Karpas-422 (cell line): ENCODE results near the gene INO80. TPM values are rescaled to one million over a fixed set of nuclear protein-coding genes. Genes with fewer than 3 reads are reported as not detected.

ENCODE experiments used
- DNase-seq: peaks from one replicate; pipeline ENCODE4 v3.0.0-alpha.2; 2015
- H2AFZ ChIP-seq: fragments of 200-600 bp; sonication (generic); 2 replicates; pipeline ENCODE4 v1.6.1; 2014; ENCODE audit warnings: antibody characterized with exemption, low read length, mixed read lengths
- H3K27ac ChIP-seq: fragments of 200-600 bp; sonication (generic); 2 replicates; pipeline ENCODE4 v1.5.1; 2014; ENCODE audit warnings: mild to moderate bottlenecking, low read length, moderate library complexity
- H3K27me3 ChIP-seq: fragments of 200-600 bp; sonication (generic); 2 replicates; pipeline ENCODE4 v1.6.1; 2014; ENCODE audit warnings: low read length, mixed read lengths
- H3K36me3 ChIP-seq: fragments of 200-600 bp; sonication (generic); 2 replicates; pipeline ENCODE4 v1.6.1; 2014; ENCODE audit warnings: low read length, mixed read lengths; ENCODE audit not compliant: insufficient read depth
- H3K4me1 ChIP-seq: fragments of 200-600 bp; sonication (generic); 2 replicates; pipeline ENCODE4 v1.6.1; 2014; ENCODE audit warnings: mild to moderate bottlenecking, low read length, mixed read lengths
- H3K4me2 ChIP-seq: fragments of 200-600 bp; sonication (generic); 2 replicates; pipeline ENCODE4 v1.6.1; 2014; ENCODE audit warnings: low read length, low read depth, mild to moderate bottlenecking; ENCODE audit not compliant: poor library complexity, severe bottlenecking
- H3K4me3 ChIP-seq: fragments of 200-600 bp; sonication (generic); 2 replicates; pipeline ENCODE4 v1.5.1; 2014; ENCODE audit warnings: mild to moderate bottlenecking, antibody characterized with exemption, low read length, mixed read lengths
- H3K79me2 ChIP-seq: fragments of 200-600 bp; sonication (generic); 2 replicates; pipeline ENCODE4 v1.6.1; 2014; ENCODE audit warnings: mild to moderate bottlenecking, low read length, mixed read lengths
- H3K9ac ChIP-seq: fragments of 200-600 bp; sonication (generic); 2 replicates; pipeline ENCODE4 v1.6.0; 2014; ENCODE audit warnings: low read length
- H3K9me2 ChIP-seq: fragments of 200-600 bp; sonication (generic), shearing (Covaris generic); replicated peaks from 2 replicates; pipeline ENCODE4 v1.6.0; 2014; ENCODE audit warnings: mild to moderate bottlenecking, low read length, moderate library complexity; ENCODE audit not compliant: insufficient read depth
- H3K9me3 ChIP-seq: fragments of 300-700, 200-600 bp; sonication (generic); 2 replicates; pipeline ENCODE4 v1.6.1; 2014; ENCODE audit warnings: low read length, mixed read lengths
- H4K20me1 ChIP-seq: fragments of 200-600 bp; sonication (generic); 2 replicates; pipeline ENCODE4 v1.6.1; 2014; ENCODE audit warnings: mild to moderate bottlenecking, antibody characterized with exemption, low read length, low read depth; ENCODE audit not compliant: insufficient read depth
- total RNA-seq: library from RNA; depleted of rRNA; stranded (reverse); fragments of >200 nt; shearing (Covaris generic); gene quantifications from 2 replicates; pipeline ENCODE4 v1.2.3, GENCODE V29; 2014; ENCODE audit warnings: low replicate concordance

Gene INO80
- total RNA-seq, 1 experiment from 2014 or later: 20.3 TPM

DNA sequence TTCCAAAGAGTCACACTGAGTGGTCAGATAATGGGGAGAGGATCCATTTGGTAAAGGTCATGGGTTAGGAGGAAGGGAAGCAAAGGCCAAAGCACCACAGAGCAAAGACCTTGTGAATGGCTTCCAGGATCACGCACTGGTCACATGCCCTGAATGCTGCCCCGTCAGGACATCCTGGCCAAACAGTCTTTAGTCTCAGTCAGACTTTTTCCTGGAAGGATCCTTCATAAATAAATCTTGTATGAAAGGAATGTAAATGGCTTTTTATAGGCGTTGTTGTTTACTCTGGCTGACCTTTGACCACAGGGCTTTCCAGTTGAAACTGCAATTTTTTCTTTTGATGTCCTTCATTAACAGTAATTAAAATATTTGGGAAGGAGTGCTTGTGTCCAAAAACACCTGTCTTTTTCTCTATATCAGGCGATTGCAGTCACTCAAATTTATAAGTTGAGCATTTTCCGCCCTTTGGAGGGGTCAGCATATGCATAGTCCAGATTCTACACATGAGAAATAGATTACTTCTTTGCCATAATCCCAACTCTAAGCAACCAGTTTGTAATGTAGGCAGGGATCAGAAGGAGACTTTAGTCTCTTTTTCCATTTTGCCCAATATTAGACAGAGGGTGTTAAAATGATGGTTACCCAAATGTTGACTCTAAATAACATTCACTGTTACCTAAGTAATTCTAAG, 114.4 kb downstream of the INO80 start:
- no peak overlapping the region for H3K4me2 ChIP-seq
- H2AFZ ChIP-seq: no peak overlapping the region
- H3K27me3 ChIP-seq: no peaks in the 10 kb centered on the region
- no peak for DNase-seq
- no peaks in the 10 kb centered on the region for H3K4me1 ChIP-seq
- H3K27ac ChIP-seq: no peak overlapping the region
- H3K9me2 ChIP-seq: no peaks in the 10 kb centered on the region
- no peaks in the 10 kb centered on the region for H3K9me3 ChIP-seq
- H3K9ac ChIP-seq: no peak overlapping the region
- H3K79me2 ChIP-seq: no peaks in the 10 kb centered on the region
- no peak overlapping the region for H3K4me3 ChIP-seq
- no peaks in the 10 kb centered on the region for H4K20me1 ChIP-seq
- peaks cover 3% of the 10 kb centered on the region; the same call in 1 of the 2 replicates for H3K36me3 ChIP-seq

DNA sequence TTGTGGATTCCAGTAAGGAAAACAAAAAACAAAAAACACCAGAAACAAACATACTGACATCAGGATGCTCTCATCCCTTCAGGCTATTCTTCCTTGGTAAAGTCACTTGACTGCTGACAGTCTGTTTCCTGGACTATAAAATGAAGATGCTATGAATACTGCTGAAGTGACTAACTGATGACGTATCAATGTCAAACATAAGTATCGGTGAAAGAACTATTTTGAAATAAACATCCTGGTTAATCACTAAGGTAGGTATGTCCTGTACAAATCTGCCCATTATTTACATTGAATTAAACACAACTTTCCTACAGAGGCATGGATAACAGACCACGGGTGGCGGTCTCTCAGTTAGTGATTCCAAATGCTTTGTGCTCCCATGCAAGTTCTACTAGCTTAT, 116.9 kb downstream of the INO80 start:
- DNase-seq: no peak
- H3K9ac ChIP-seq: no peak overlapping the region
- peaks cover 13% of the 10 kb centered on the region; the same call in 1 of the 2 replicates for H3K36me3 ChIP-seq
- H4K20me1 ChIP-seq: no peaks in the 10 kb centered on the region
- H3K27me3 ChIP-seq: no peaks in the 10 kb centered on the region
- no peaks in the 10 kb centered on the region for H3K4me1 ChIP-seq
- H3K9me3 ChIP-seq: no peaks in the 10 kb centered on the region
- H3K9me2 ChIP-seq: no peaks in the 10 kb centered on the region
- H2AFZ ChIP-seq: no peak overlapping the region
- H3K4me3 ChIP-seq: no peak overlapping the region
- H3K4me2 ChIP-seq: no peak overlapping the region
- H3K79me2 ChIP-seq: no peaks in the 10 kb centered on the region
- H3K27ac ChIP-seq: no peak overlapping the region

DNA sequence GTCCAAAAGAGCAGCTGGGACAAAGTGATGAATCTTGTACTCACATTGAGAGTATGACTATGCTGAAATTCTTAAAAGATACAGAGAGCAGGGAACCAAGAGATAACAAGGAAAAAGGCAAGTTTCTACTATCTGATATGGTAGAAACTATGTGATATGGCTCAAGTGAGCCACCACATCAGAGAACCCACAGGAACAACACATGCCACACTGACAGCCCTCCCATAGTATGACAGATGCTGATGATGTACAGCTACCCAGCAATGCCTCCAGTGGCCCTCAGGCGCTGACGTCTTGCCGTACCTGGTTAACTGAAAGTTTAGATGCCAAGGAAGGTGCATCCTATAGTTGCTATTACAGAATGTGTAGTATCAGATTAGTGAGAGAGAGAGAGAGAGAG, 120.4 kb downstream of the INO80 start:
- Histone ChIP-seq H3K9ac (no peak overlapping the region), H3K4me1 (no peaks in the 10 kb centered on the region), H3K9me2 (no peaks in the 10 kb centered on the region), H4K20me1 (no peaks in the 10 kb centered on the region), H3K9me3 (no peaks in the 10 kb centered on the region), H3K4me2 (no peak overlapping the region), H3K27ac (no peak overlapping the region), H3K4me3 (no peak overlapping the region), H3K79me2 (no peaks in the 10 kb centered on the region), H3K27me3 (no peaks in the 10 kb centered on the region), H2AFZ (no peak overlapping the region), H3K36me3 (peaks cover 10% of the 10 kb centered on the region; the same call in 1 of the 2 replicates)
- no peak for DNase-seq

DNA sequence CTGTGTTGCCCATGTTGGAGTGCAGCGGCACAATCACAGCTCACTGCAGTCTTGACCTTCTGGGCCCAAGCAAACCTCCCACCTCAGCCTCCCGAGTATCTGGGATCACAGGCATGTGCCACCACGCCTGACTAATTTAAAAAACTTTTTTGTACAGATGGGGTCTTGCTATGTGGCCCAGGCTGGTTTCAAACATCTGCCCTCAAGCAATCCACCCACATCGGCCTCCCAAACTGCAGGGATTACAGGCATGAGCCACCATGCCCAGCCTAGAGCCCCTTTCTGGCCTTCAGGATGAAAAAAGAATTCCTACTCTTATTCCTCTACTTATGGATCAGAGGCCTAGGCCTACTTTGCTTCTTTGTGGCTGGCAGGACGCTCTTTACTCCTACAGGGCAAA, 123.3 kb downstream of the INO80 start:
- Histone ChIP-seq H3K9me3 (no peaks in the 10 kb centered on the region), H3K9ac (no peak overlapping the region), H3K36me3 (peaks cover 21% of the 10 kb centered on the region; the same call in 1 of the 2 replicates)

DNA sequence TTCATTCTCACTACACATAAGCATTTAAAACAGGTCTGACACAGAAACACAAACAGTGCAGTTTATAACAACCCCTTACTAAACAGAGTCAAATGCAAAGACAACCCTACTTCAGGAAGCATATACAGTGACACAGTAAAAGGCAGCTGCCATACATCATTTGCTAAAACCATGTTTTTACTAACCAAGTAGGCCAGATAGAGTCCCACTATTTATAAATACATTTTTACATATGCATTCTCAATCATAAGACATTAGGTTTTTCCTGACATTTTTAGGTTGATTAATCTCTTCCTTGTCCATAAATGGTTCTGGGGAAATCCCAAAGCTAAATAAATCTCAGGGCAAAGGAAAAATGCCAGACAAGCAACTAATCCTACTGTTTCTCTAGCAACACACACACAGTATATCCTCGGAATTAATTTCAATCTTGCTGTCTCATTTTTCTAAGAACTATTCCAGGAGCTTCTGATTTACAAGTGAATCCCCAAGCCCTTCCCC, 123.8 kb downstream of the INO80 start:
- no peak overlapping the region for H3K9ac ChIP-seq
- H4K20me1 ChIP-seq: no peaks in the 10 kb centered on the region
- no peak overlapping the region for H2AFZ ChIP-seq
- H3K27me3 ChIP-seq: no peaks in the 10 kb centered on the region
- H3K4me2 ChIP-seq: no peak overlapping the region
- no peak overlapping the region for H3K4me3 ChIP-seq
- H3K27ac ChIP-seq: no peak overlapping the region
- H3K9me3 ChIP-seq: no peaks in the 10 kb centered on the region
- peaks cover 24% of the 10 kb centered on the region; the same call in 1 of the 2 replicates for H3K36me3 ChIP-seq
- DNase-seq: no peak
- H3K9me2 ChIP-seq: no peaks in the 10 kb centered on the region
- H3K4me1 ChIP-seq: no peaks in the 10 kb centered on the region
- no peaks in the 10 kb centered on the region for H3K79me2 ChIP-seq

More for the DNA sequence above, 123.3 kb downstream of the INO80 start:
- H4K20me1 ChIP-seq: no peaks in the 10 kb centered on the region
- H3K4me3 ChIP-seq: no peak overlapping the region
- no peak overlapping the region for H3K27ac ChIP-seq
- DNase-seq: no peak
- no peaks in the 10 kb centered on the region for H3K79me2 ChIP-seq
- no peaks in the 10 kb centered on the region for H3K4me1 ChIP-seq
- no peak overlapping the region for H2AFZ ChIP-seq
- no peaks in the 10 kb centered on the region for H3K9me2 ChIP-seq
- H3K4me2 ChIP-seq: no peak overlapping the region
- H3K27me3 ChIP-seq: no peaks in the 10 kb centered on the region

DNA sequence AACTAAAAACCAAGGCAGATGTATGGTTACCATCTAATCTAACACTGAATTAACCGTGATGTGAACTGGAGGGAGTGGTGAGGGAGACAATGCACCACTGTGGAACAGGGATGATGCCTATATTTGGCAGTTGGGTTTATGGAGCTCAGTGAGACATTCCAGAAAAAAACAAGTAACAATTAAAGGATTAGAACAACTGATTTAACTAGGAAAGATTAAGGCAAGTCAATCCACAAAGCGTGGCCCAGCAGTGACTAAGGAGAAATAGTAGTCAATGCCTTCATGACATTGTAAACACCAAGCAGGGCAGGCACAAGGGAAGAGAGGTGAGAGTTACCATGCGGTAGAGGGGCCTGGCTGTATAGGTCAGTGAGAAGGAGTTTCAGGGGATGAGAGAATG, 124.7 kb downstream of the INO80 start:
- Histone ChIP-seq H3K27me3 (no peaks in the 10 kb centered on the region), H3K4me3 (no peak overlapping the region), H3K9me2 (no peaks in the 10 kb centered on the region), H2AFZ (no peak overlapping the region), H4K20me1 (no peaks in the 10 kb centered on the region), H3K4me2 (no peak overlapping the region), H3K27ac (no peak overlapping the region), H3K9me3 (no peaks in the 10 kb centered on the region), H3K36me3 (peaks cover 26% of the 10 kb centered on the region; the same call in 1 of the 2 replicates), H3K4me1 (no peaks in the 10 kb centered on the region), H3K79me2 (no peaks in the 10 kb centered on the region), H3K9ac (no peak overlapping the region)
- DNase-seq: no peak

DNA sequence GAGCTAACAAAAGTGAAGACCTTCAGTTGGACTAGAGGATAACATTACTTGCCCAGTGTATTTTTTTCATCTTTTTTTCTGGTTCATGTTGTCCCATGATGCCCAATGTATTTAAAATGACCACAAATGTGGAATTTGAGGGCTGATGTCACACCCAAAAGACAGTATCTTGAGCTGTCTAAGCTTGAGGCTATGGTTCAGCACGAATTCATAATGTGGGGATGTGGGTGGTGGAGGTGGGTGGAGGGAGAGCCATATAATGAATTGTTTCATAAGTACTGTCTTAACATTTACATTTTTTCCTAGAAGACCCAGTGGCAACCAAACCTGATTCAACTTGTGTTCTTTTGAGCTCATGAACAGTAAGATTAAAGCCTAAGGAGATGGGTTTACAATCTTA, 125.3 kb downstream of the INO80 start:
- no peak overlapping the region for H3K4me3 ChIP-seq
- no peaks in the 10 kb centered on the region for H4K20me1 ChIP-seq
- H3K79me2 ChIP-seq: no peaks in the 10 kb centered on the region
- H3K27me3 ChIP-seq: no peaks in the 10 kb centered on the region
- H3K4me1 ChIP-seq: no peaks in the 10 kb centered on the region
- H3K36me3 ChIP-seq: peaks cover 24% of the 10 kb centered on the region; the same call in 1 of the 2 replicates
- H3K9ac ChIP-seq: no peak overlapping the region
- H3K9me3 ChIP-seq: no peaks in the 10 kb centered on the region
- H3K4me2 ChIP-seq: no peak overlapping the region
- H3K9me2 ChIP-seq: no peaks in the 10 kb centered on the region
- DNase-seq: no peak
- no peak overlapping the region for H3K27ac ChIP-seq
- H2AFZ ChIP-seq: no peak overlapping the region

DNA sequence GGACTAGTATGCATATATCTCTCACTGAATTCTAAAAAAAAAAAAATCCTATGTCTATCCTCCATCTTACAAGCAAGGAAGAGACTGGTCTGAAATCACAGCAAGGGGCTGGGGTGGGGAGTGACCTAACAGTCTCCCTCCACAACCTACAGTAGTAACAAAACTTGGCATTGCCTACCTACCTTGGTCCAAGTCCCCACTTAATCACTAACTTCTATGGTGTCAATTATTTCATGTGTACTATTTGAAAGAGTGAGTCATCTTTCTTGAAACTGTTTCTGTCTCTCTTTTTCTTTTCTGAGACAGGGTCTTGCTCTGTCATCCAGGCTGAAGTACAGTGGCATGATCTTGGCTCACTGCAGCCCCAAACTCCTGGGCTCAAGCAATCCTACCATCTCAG, 126.0 kb downstream of the INO80 start:
- H3K4me2 ChIP-seq: no peak overlapping the region
- no peaks in the 10 kb centered on the region for H3K27me3 ChIP-seq
- no peaks in the 10 kb centered on the region for H4K20me1 ChIP-seq
- H3K27ac ChIP-seq: no peak overlapping the region
- H3K79me2 ChIP-seq: no peaks in the 10 kb centered on the region
- no peak overlapping the region for H2AFZ ChIP-seq
- no peaks in the 10 kb centered on the region for H3K4me1 ChIP-seq
- no peak for DNase-seq
- H3K9me3 ChIP-seq: no peaks in the 10 kb centered on the region
- no peak overlapping the region for H3K4me3 ChIP-seq
- H3K36me3 ChIP-seq: peaks cover 23% of the 10 kb centered on the region; the same call in 1 of the 2 replicates
- no peaks in the 10 kb centered on the region for H3K9me2 ChIP-seq
- H3K9ac ChIP-seq: no peak overlapping the region
